Suprapubic skin (tissue), 4 donors: ENCODE measurements around the gene DMXL2.

Experiments
- EP300 ChIP-seq: sonication (generic); formaldehyde crosslinking; IDR thresholded peaks from one replicate; pipeline ENCODE4 v1.6.1; 2017; ENCODE audit warnings: antibody characterized with exemption
- POLR2AphosphoS5 ChIP-seq, 3 donors: sonication (generic); formaldehyde crosslinking; IDR thresholded peaks; one replicate each; pipeline ENCODE4 v1.6.1; 2017; ENCODE audit warnings: antibody characterized with exemption in 3 of 3
- TF ChIP-seq, protein P1 (sequence below), 2 donors: fragments of 200-600 bp in 1 of 2; fragments of 450-650 bp in 1 of 2; sonication (generic) in 1 of 2; IDR thresholded peaks; one replicate each; pipeline ENCODE4 v1.5.1; 2016 to 2019; ENCODE audit warnings: antibody characterized with exemption in 2 of 2, mild to moderate bottlenecking in 1 of 2, moderate library complexity in 1 of 2

- TF ChIP-seq, protein P1, sequence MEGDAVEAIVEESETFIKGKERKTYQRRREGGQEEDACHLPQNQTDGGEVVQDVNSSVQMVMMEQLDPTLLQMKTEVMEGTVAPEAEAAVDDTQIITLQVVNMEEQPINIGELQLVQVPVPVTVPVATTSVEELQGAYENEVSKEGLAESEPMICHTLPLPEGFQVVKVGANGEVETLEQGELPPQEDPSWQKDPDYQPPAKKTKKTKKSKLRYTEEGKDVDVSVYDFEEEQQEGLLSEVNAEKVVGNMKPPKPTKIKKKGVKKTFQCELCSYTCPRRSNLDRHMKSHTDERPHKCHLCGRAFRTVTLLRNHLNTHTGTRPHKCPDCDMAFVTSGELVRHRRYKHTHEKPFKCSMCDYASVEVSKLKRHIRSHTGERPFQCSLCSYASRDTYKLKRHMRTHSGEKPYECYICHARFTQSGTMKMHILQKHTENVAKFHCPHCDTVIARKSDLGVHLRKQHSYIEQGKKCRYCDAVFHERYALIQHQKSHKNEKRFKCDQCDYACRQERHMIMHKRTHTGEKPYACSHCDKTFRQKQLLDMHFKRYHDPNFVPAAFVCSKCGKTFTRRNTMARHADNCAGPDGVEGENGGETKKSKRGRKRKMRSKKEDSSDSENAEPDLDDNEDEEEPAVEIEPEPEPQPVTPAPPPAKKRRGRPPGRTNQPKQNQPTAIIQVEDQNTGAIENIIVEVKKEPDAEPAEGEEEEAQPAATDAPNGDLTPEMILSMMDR (IDR thresholded peaks at IDR 0.05) = no peak
- TF ChIP-seq POLR2AphosphoS5 (IDR thresholded peaks at IDR 0.05) (no peak), EP300 (no peak)
These were observed 178.5 kb downstream of the DMXL2 start for GRCh38 chr15:51444112-51444511.
